Measurements from ENCODE around the gene RAI1. TPM values are rescaled to one million over a fixed set of nuclear protein-coding genes. Genes with fewer than 3 reads are reported as not detected.

The RAI1 gene
- total and polyA plus RNA-seq, 2 of the 13 experiments (the other 11 are each of a cell fraction or from before 2014, with no cell fraction given) = 3.4 to 5.2 TPM

- TF ChIP-seq ZNF589 (CRISPR knock-in tag; conservative IDR thresholded peaks at IDR 0.05) (peak; percentile 82; the same call in 1 of the 2 replicates), MTF1 (CRISPR knock-in tag; IDR thresholded peaks at IDR 0.05) (no peak), CHD2 (IDR thresholded peaks at IDR 0.05; ENCODE audit: low read depth, low read length) (no peak), CEBPZ (IDR thresholded peaks at IDR 0.05; ENCODE audit: low read length) (no peak), JDP2 (CRISPR knock-in tag; IDR thresholded peaks at IDR 0.05; ENCODE audit: borderline replicate concordance) (no peak; the same call in 1 of the 2 replicates), ZNF251 (CRISPR knock-in tag; IDR thresholded peaks at IDR 0.05) (no peak), SNAPC2 (CRISPR knock-in tag; IDR thresholded peaks at IDR 0.05) (no peak), ZNF782 (CRISPR knock-in tag; IDR thresholded peaks at IDR 0.05; ENCODE audit: borderline replicate concordance) (no peak), ZNF547 (CRISPR knock-in tag; IDR thresholded peaks at IDR 0.05) (no peak), ZNF777 (CRISPR knock-in tag; IDR thresholded peaks at IDR 0.05) (no peak), PRDM10 (CRISPR knock-in tag; IDR thresholded peaks at IDR 0.05; ENCODE audit: low read depth) (peak; percentile 91), MLXIP (CRISPR knock-in tag; IDR thresholded peaks at IDR 0.05; ENCODE audit: borderline replicate concordance) (no peak), ZFP37 (CRISPR knock-in tag; IDR thresholded peaks at IDR 0.05; ENCODE audit: borderline replicate concordance) (0 out of 2 replicates have a peak, but pooled peaks have one; percentile 49), HES4 (CRISPR knock-in tag; IDR thresholded peaks at IDR 0.05; ENCODE audit: borderline replicate concordance) (peak; percentile 88; the same call in 1 of the 2 replicates), ZNF263 (CRISPR knock-in tag; IDR thresholded peaks at IDR 0.05) (peak; percentile 56; the same call in 1 of the 2 replicates), ARNT2 (CRISPR knock-in tag; IDR thresholded peaks at IDR 0.05; ENCODE audit: low read depth) (peak; percentile 82), SIN3A (IDR thresholded peaks at IDR 0.05; ENCODE audit: borderline replicate concordance, low read depth, low read length) (peak; percentile 100), HNF4A (CRISPR knock-in tag; IDR thresholded peaks at IDR 0.05) (peak; percentile 99), POLR2A (IDR thresholded peaks at IDR 0.05; ENCODE audit: insufficient read depth in 1 of 2, low read depth in 2 of 2, low read length in 2 of 2) (peak; percentile 31 to 46; a peak in 1 of 4 replicates), LBX2 (CRISPR knock-in tag; IDR thresholded peaks at IDR 0.05; ENCODE audit: borderline replicate concordance) (no peak)
These were observed 149.5 kb downstream of the RAI1 start (continued) for GRCh38 chr17:17830740-17831207.

Data from HepG2 (cell line).